Measurements from ENCODE around the gene TNK1. TPM values are rescaled to one million over a fixed set of nuclear protein-coding genes. Genes with fewer than 3 reads are reported as not detected.

The TNK1 gene
- total RNA-seq, 1 donor from 2014 or later = 0.43 TPM

DNA sequence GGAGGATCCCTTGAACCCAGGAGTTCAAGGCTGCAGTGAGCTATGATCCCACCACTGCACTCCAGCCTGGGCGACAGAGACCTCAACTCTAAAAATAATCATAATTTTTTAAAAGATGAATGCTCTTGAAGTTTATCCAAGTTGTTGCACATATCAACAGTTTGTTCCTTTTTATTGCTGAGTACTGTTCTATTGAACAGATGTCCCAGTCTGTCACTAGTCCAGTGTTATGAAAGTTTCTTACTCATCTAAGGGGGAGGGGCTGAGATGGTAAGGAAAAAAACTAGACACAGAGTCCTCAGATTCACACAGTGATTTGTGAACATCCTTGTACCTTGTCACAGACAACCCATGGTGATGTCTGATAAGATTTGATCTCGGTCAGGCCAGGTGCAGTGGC lies 40.7 kb upstream of the TNK1 start:
- H3K27me3 ChIP-seq = no peaks in the 10 kb centered on the region
- H3K27ac ChIP-seq = no peak overlapping the region
- no peaks in the 10 kb centered on the region for H3K36me3 ChIP-seq
- no peak for DNase-seq (ENCODE audit: low spot score in 2 of 2)
- H3K4me1 ChIP-seq = no peaks in the 10 kb centered on the region
- TF ChIP-seq, protein P1, sequence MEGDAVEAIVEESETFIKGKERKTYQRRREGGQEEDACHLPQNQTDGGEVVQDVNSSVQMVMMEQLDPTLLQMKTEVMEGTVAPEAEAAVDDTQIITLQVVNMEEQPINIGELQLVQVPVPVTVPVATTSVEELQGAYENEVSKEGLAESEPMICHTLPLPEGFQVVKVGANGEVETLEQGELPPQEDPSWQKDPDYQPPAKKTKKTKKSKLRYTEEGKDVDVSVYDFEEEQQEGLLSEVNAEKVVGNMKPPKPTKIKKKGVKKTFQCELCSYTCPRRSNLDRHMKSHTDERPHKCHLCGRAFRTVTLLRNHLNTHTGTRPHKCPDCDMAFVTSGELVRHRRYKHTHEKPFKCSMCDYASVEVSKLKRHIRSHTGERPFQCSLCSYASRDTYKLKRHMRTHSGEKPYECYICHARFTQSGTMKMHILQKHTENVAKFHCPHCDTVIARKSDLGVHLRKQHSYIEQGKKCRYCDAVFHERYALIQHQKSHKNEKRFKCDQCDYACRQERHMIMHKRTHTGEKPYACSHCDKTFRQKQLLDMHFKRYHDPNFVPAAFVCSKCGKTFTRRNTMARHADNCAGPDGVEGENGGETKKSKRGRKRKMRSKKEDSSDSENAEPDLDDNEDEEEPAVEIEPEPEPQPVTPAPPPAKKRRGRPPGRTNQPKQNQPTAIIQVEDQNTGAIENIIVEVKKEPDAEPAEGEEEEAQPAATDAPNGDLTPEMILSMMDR (IDR thresholded peaks at IDR 0.05) = no peak
- no peaks in the 10 kb centered on the region for H3K9me3 ChIP-seq
- H3K4me3 ChIP-seq = no peak overlapping the region
- intact Hi-C loops (cut with DNase I) = no loop called here

DNA sequence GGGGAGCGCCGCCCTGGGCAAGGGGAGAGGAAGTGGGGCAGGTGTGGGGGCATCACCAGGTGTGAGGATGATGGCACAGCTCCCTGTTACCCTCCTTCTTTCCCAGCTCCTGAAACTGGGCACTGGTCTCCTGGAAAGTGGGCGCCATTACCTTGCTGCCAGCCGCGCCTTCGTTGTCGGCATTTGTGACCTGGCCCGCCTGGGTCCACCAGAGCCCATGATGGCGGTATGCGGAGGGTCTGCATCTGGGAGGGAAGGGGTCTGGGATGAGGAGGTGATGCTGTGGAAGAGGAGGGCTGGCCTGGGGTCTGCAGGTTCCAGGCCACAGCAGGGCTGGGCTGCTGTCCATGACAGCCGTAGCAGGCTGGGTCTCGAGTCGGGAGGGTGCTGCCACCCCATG lies 39.0 kb upstream of the TNK1 start:
- intact Hi-C loops (cut with DNase I) = no loop called here
- no peak for DNase-seq (ENCODE audit: low spot score in 2 of 2)
- H3K4me3 ChIP-seq = no peak overlapping the region
- no peaks in the 10 kb centered on the region for H3K27me3 ChIP-seq
- H3K36me3 ChIP-seq = no peaks in the 10 kb centered on the region
- H3K9me3 ChIP-seq = no peaks in the 10 kb centered on the region
- H3K27ac ChIP-seq = no peak overlapping the region
- H3K4me1 ChIP-seq = no peaks in the 10 kb centered on the region
- TF ChIP-seq, protein P1 (IDR thresholded peaks at IDR 0.05) = no peak

DNA sequence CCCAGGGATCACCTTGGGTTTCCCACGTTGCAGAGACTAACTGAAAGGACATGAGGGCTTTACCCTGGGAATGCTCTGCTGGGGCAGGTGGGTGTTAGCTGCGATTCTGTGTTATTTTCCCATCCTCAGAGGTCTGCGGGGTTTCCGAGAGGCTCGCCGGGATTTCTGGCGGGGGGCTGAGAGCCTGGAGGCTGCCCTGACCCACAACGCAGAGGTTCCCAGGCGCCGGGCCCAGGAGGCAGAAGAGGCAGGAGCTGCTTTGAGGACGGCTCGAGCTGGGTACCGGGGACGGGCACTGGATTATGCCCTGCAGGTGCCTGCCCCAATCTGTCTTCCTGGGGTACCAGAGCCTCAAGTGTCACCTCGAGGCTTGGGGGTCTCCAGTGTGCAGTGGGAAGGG lies 37.6 kb upstream of the TNK1 start:
- Histone ChIP-seq H3K4me1 (no peaks in the 10 kb centered on the region), H3K36me3 (no peaks in the 10 kb centered on the region), H3K9me3 (no peaks in the 10 kb centered on the region), H3K4me3 (no peak overlapping the region), H3K27ac (no peak overlapping the region), H3K27me3 (no peaks in the 10 kb centered on the region)
- DNase-seq (ENCODE audit: low spot score in 2 of 2) = no peak
- TF ChIP-seq, protein P1 (IDR thresholded peaks at IDR 0.05) = no peak
- intact Hi-C loops (cut with DNase I) = no loop called here

DNA sequence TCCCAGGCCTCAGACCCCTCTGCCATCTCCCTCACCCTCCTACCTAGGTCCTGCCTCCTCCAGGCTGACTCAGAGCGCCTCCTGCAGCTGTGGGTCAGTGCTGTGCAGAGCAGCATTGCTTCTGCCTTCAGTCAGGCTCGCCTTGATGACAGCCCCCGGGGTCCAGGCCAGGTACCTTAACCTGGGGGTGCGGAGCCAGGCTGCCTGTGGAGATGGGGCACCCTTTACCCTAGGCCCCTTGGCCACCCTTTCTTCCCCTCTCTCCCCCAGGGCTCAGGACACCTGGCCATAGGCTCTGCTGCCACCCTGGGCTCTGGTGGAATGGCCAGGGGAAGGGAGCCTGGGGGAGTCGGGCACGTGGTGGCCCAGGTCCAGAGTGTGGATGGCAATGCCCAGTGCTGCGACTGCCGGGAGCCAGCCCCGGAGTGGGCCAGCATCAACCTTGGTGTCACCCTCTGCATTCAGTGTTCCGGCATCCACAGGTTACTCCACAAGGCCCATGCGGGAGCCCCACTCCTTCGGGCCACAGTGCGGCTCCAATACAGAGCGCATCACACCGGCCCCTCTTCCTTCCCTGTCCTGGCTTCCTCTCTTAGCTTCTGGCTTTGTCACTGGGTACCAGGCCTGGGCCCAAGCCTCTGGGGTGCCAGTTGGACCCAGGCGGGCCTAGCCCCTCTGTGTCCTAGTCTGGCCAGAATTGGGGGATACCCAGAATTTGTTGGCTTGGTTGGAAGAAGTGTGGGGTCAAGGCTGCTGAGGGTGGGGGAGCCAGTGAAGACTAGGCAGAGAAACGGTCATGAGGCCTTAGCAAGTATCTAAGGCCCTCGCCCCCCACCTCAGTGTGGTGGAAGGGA lies 33.9 kb upstream of the TNK1 start:
- intact Hi-C loops (cut with DNase I) = no loop called here
- Histone ChIP-seq H3K27ac (no peak overlapping the region), H3K27me3 (no peaks in the 10 kb centered on the region), H3K9me3 (no peaks in the 10 kb centered on the region), H3K4me1 (peaks cover 0 to 10% of the 10 kb centered on the region in 2 donors), H3K4me3 (no peak overlapping the region), H3K36me3 (no peaks in the 10 kb centered on the region)
- DNase-seq (ENCODE audit: low spot score in 2 of 2) = no peak
- TF ChIP-seq, protein P1 (IDR thresholded peaks at IDR 0.05) = no peak

DNA sequence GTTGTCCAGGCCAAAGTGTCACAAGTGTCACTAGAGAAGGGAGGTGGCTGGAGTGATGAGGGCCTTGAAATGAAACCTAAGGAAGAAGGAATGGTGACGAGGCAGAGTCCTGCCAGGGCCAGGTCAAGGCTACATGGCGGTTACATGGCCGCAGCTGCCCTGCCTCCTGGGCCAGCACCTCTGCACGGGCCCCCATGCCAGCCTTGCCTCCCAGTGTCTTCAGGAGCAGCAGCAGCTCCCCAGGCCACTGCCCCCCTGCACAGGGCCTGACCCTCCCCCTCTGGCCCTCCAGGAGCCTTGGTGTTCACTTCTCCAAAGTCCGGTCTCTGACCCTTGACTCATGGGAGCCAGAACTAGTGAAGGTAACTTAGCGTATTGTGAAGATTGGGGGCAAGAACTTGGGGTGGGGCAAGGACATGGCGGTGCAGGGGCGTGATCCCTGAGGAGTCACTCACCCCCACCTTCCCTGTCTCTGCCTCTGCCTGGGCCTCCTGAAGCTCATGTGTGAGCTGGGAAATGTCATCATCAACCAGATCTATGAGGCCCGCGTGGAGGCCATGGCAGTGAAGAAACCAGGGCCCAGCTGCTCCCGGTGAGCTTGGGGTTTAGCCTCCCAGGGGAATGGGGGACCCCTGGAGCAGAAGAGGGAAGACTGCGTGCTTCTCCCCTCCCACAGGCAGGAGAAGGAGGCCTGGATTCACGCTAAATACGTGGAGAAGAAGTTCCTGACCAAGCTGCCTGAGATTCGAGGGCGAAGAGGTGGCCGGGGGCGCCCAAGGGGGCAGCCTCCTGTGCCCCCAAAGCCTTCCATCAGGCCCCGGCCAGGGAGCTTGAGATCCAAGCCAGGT lies 33.0 kb upstream of the TNK1 start:
- TF ChIP-seq, protein P1 (IDR thresholded peaks at IDR 0.05) = no peak
- Histone ChIP-seq H3K27me3 (no peaks in the 10 kb centered on the region), H3K4me3 (no peak overlapping the region), H3K27ac (no peak overlapping the region), H3K36me3 (no peaks in the 10 kb centered on the region), H3K9me3 (no peaks in the 10 kb centered on the region), H3K4me1 (peaks cover 4 to 13% of the 10 kb centered on the region in 2 donors)
- no peak for DNase-seq (ENCODE audit: low spot score in 2 of 2)
- intact Hi-C loops (cut with DNase I) = no loop called here
